Gastroesophageal sphincter (tissue), 3 donors: Measurements from ENCODE around the gene MACROH2A1.

ENCODE experiments used
- EP300 ChIP-seq: sonication (generic); formaldehyde crosslinking; IDR thresholded peaks from one replicate; pipeline ENCODE4 v1.6.1; 2017; ENCODE audit warnings: antibody characterized with exemption, mild to moderate bottlenecking
- POLR2A ChIP-seq, 2 donors: fragments of 450-650 bp; IDR thresholded peaks; one replicate each; pipeline ENCODE4 v1.6.1; 2017; ENCODE audit warnings: antibody characterized with exemption in 2 of 2, mild to moderate bottlenecking in 2 of 2, moderate library complexity in 1 of 2
- POLR2AphosphoS5 ChIP-seq: sonication (generic); formaldehyde crosslinking; IDR thresholded peaks from one replicate; pipeline ENCODE4 v1.6.1; 2017; ENCODE audit warnings: antibody characterized with exemption
- TF ChIP-seq, protein P1 (sequence below), 4 experiments: fragments of 200-600 bp in 2 of 4; fragments of 450-650 bp in 2 of 4; sonication (generic) in 1 of 4; IDR thresholded peaks; one replicate each; pipeline ENCODE4 v1.5.1; 2017 to 2019; ENCODE audit warnings: antibody characterized with exemption in 4 of 4, mild to moderate bottlenecking in 2 of 4, moderate library complexity in 2 of 4

GRCh38 chr5:135349886-135350285 is 49.1 kb downstream of the MACROH2A1 start:
- TF ChIP-seq POLR2A (IDR thresholded peaks at IDR 0.05) (no peak), EP300 (no peak), POLR2AphosphoS5 (no peak)
- TF ChIP-seq, protein P1, sequence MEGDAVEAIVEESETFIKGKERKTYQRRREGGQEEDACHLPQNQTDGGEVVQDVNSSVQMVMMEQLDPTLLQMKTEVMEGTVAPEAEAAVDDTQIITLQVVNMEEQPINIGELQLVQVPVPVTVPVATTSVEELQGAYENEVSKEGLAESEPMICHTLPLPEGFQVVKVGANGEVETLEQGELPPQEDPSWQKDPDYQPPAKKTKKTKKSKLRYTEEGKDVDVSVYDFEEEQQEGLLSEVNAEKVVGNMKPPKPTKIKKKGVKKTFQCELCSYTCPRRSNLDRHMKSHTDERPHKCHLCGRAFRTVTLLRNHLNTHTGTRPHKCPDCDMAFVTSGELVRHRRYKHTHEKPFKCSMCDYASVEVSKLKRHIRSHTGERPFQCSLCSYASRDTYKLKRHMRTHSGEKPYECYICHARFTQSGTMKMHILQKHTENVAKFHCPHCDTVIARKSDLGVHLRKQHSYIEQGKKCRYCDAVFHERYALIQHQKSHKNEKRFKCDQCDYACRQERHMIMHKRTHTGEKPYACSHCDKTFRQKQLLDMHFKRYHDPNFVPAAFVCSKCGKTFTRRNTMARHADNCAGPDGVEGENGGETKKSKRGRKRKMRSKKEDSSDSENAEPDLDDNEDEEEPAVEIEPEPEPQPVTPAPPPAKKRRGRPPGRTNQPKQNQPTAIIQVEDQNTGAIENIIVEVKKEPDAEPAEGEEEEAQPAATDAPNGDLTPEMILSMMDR (IDR thresholded peaks at IDR 0.05), result no peak
